ENCODE data around the gene MTRF1L. TPM values are rescaled to one million over a fixed set of nuclear protein-coding genes. Genes with fewer than 3 reads are reported as not detected.

The MTRF1L gene
- total RNA-seq, 1 experiment from 2014 or later, result 26.5 TPM

DNA sequence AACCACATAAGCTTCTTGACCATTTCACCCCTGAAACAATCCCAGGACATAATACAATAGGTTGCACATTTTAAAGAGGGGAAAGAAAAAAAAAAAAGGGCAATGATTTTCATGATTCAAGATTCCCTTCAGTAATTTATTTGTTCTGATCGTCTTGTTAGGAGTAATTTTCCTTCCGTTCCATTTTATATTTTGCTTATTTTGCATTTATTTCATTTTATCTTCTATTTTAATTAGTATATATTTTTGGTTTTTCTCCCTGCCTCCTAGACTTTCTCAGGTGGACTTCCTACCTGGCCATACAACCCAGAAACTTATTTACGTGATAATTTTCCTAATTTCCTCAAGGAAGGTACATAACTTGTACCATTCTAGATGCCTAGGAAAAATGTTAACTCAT lies 52.3 kb downstream of the MTRF1L start:
- DNase-seq, result no peak
- no peak overlapping the region for H2BK5ac ChIP-seq (ENCODE audit: insufficient read length, low read length)
- H3K9me3 Mint-ChIP-seq, result no peaks in the 10 kb centered on the region
- H3T11ph ChIP-seq (ENCODE audit: low read length), result no peak overlapping the region
- H3K14ac ChIP-seq (ENCODE audit: insufficient read depth, low read length), result no peak overlapping the region
- H3K27ac ChIP-seq (ENCODE audit: insufficient read length, low read depth, low read length), result no peak overlapping the region
- peaks cover 4% of the 10 kb centered on the region; the same call in 1 of the 2 replicates for H3K4me1 ChIP-seq (ENCODE audit: insufficient read depth, low read length)
- TF ChIP-seq, protein P1, sequence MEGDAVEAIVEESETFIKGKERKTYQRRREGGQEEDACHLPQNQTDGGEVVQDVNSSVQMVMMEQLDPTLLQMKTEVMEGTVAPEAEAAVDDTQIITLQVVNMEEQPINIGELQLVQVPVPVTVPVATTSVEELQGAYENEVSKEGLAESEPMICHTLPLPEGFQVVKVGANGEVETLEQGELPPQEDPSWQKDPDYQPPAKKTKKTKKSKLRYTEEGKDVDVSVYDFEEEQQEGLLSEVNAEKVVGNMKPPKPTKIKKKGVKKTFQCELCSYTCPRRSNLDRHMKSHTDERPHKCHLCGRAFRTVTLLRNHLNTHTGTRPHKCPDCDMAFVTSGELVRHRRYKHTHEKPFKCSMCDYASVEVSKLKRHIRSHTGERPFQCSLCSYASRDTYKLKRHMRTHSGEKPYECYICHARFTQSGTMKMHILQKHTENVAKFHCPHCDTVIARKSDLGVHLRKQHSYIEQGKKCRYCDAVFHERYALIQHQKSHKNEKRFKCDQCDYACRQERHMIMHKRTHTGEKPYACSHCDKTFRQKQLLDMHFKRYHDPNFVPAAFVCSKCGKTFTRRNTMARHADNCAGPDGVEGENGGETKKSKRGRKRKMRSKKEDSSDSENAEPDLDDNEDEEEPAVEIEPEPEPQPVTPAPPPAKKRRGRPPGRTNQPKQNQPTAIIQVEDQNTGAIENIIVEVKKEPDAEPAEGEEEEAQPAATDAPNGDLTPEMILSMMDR (conservative IDR thresholded peaks at IDR 0.05), result no peak
- no peaks in the 10 kb centered on the region for H3K79me2 ChIP-seq (ENCODE audit: insufficient read depth, low read length)
- no peak overlapping the region for H2BK120ac ChIP-seq (ENCODE audit: low read depth, low read length, poor library complexity, severe bottlenecking)
- H3K56ac ChIP-seq (ENCODE audit: insufficient read length, low read depth, low read length), result no peak overlapping the region
- H3K36me3 Mint-ChIP-seq (ENCODE audit: insufficient read depth in 1 of 3, low read depth in 3 of 3), result no peaks in the 10 kb centered on the region
- no peak overlapping the region for H3K18ac ChIP-seq (ENCODE audit: insufficient read length, low read depth, low read length)
- no peak overlapping the region for H2BK20ac ChIP-seq (ENCODE audit: low read depth, low read length, poor library complexity, severe bottlenecking)
- no peak overlapping the region for H3K4ac ChIP-seq (ENCODE audit: low read depth, low read length)
- no peak overlapping the region for H2AK5ac ChIP-seq (ENCODE audit: insufficient read length, low read length)
- no peak overlapping the region for H2BK15ac ChIP-seq (ENCODE audit: low read depth, low read length)
- H3K23me2 ChIP-seq (ENCODE audit: insufficient read length, low read depth, low read length, poor library complexity, severe bottlenecking), result no peaks in the 10 kb centered on the region
- H2BK12ac ChIP-seq (ENCODE audit: insufficient read length, low read depth, low read length), result no peak overlapping the region
- no peaks in the 10 kb centered on the region for H3K79me1 ChIP-seq (ENCODE audit: insufficient read depth, low read depth, low read length, poor library complexity, severe bottlenecking)
- no peak overlapping the region for H2AFZ ChIP-seq (ENCODE audit: low read length)
- no peaks in the 10 kb centered on the region for H3K9me3 ChIP-seq (ENCODE audit: control insufficient read depth, low read depth, low read length)
- no peaks in the 10 kb centered on the region for H3K27me3 ChIP-seq (ENCODE audit: insufficient read depth, low read length)
- no CpG with 5 or more reads among the region's 3 CpGs for WGBS (ENCODE audit: extremely low coverage, insufficient read length, low lambda C conversion rate)
- no peak overlapping the region for H3K23ac ChIP-seq (ENCODE audit: insufficient read length, low read depth, low read length)
- no peak overlapping the region for H4K5ac ChIP-seq (ENCODE audit: insufficient read length, low read depth, low read length)
- H4K8ac ChIP-seq (replicated peaks; ENCODE audit: insufficient read length, low read depth, low read length), result no peak overlapping the region
- H3K4me3 Mint-ChIP-seq, result no peak overlapping the region
- H3K4me2 ChIP-seq (ENCODE audit: insufficient read depth, insufficient read length, low read length), result no peak overlapping the region
- no peak overlapping the region for H3K27ac Mint-ChIP-seq
- H3K4me1 Mint-ChIP-seq, result peaks cover 21 to 22% of the 10 kb centered on the region in 2 experiments
- H4K91ac ChIP-seq (ENCODE audit: insufficient read length, low read depth, low read length), result no peak overlapping the region
- no peaks in the 10 kb centered on the region for H3K27me3 Mint-ChIP-seq (ENCODE audit: low read depth)
- no peaks in the 10 kb centered on the region for H4K20me1 ChIP-seq (ENCODE audit: control insufficient read depth, insufficient read depth, insufficient read length)
- no peak overlapping the region for H3K9ac ChIP-seq (ENCODE audit: extremely low read depth, insufficient read length, low read length)

All from H9 (cell line).